H1 (cell line): ENCODE data around the gene PTPN21. TPM values are rescaled to one million over a fixed set of nuclear protein-coding genes. Genes with fewer than 3 reads are reported as not detected.

ENCODE experiments used
- CTCF ChIA-PET: fragments of 300-600 bp; sonication (Branson Sonifier 250); formaldehyde crosslinking; loops from one replicate; lab custom pipeline; 2021; ENCODE audit not compliant: partially characterized antibody; lab: Charles Lee
- POLR2A ChIA-PET: fragments of 300-600 bp; sonication (Branson Sonifier 250); formaldehyde crosslinking; loops from one replicate; lab custom pipeline; 2021; ENCODE audit warnings: inconsistent platforms; ENCODE audit not compliant: partially characterized antibody; lab: Charles Lee
- DNase-seq, 2 experiments: peaks; one replicate each; pipeline versions ENCODE4 v3.0.0 to v3.0.0-alpha.2; 2010 to 2022; ENCODE audit warnings: low spot score in 2 of 2, low read depth in 1 of 2, mixed read lengths in 1 of 2
- FAIRE-seq: peaks from 2 replicates; lab custom pipeline; 2011; peaks lifted over from hg19 to GRCh38; lab: Jason Lieb, UNC
- H2AFZ ChIP-seq: 2 replicates; pipeline ENCODE4 v1.8.1; 2012; ENCODE audit warnings: low read length, inconsistent platforms
- H2AK5ac ChIP-seq: 2 replicates; pipeline ENCODE4 v1.6.1; 2013; ENCODE audit warnings: low read depth, low read length
- H2BK120ac ChIP-seq: replicated peaks from 2 replicates; pipeline ENCODE3; 2013; ENCODE audit warnings: low read depth, low read length, inconsistent platforms
- H2BK12ac ChIP-seq: 2 replicates; pipeline ENCODE4 v1.6.1; 2013; ENCODE audit warnings: low read depth, low read length
- H2BK15ac ChIP-seq: 2 replicates; pipeline ENCODE4 v1.6.1; 2013; ENCODE audit warnings: low read length
- H2BK20ac ChIP-seq: 2 replicates; pipeline ENCODE4 v1.6.1; 2013; ENCODE audit warnings: low read length
- H2BK5ac ChIP-seq: 2 replicates; pipeline ENCODE4 v1.6.1; 2013; ENCODE audit warnings: low read depth, low read length
- H3K14ac ChIP-seq: 2 replicates; pipeline ENCODE4 v1.6.1; 2013; ENCODE audit warnings: inconsistent platforms; ENCODE audit not compliant: insufficient read length
- H3K18ac ChIP-seq: 2 replicates; pipeline ENCODE4 v1.6.1; 2013; ENCODE audit warnings: low read length; ENCODE audit errors: extremely low read depth
- H3K23ac ChIP-seq: 2 replicates; pipeline ENCODE4 v1.6.1; 2013; ENCODE audit warnings: inconsistent platforms; ENCODE audit not compliant: insufficient read length
- H3K23me2 ChIP-seq: 2 replicates; pipeline ENCODE4 v1.6.1; 2013; ENCODE audit warnings: low read depth, low read length
- H3K27ac ChIP-seq: 2 replicates; pipeline ENCODE4 v1.6.1; 2011; ENCODE audit warnings: low read depth, low read length, inconsistent platforms
- H3K27me3 ChIP-seq, 4 experiments: replicated peaks in 1 of 4; 1 replicate in 1 of 4; 2 replicates in 3 of 4; pipeline versions ENCODE4 v1.6.1 to v1.8.1; 2011 to 2013; ENCODE audit warnings: low read length in 3 of 4, mild to moderate bottlenecking in 3 of 4, inconsistent platforms in 2 of 4, mixed read lengths in 2 of 4, moderate library complexity in 1 of 4; ENCODE audit not compliant: control insufficient read depth in 3 of 4, insufficient read depth in 3 of 4; ENCODE audit errors: extremely low read depth in 1 of 4
- H3K36me3 ChIP-seq, 4 experiments: 2 replicates each; pipeline versions ENCODE4 v1.6.1 to v1.8.1; 2011 to 2013; ENCODE audit warnings: mild to moderate bottlenecking in 4 of 4, low read length in 3 of 4, moderate library complexity in 2 of 4, control low read depth in 1 of 4, inconsistent platforms in 1 of 4; ENCODE audit not compliant: insufficient read depth in 4 of 4, control insufficient read depth in 2 of 4
- H3K4ac ChIP-seq: replicated peaks from 2 replicates; pipeline ENCODE3; 2013; ENCODE audit warnings: low read length, low read depth, mixed read lengths, inconsistent platforms; ENCODE audit not compliant: insufficient read length
- H3K4me1 ChIP-seq, 4 experiments: replicated peaks in 1 of 4; 1 replicate in 1 of 4; 2 replicates in 3 of 4; pipeline versions ENCODE4 v1.6.1 to v1.8.1; 2011 to 2013; ENCODE audit warnings: low read length in 3 of 4, inconsistent platforms in 2 of 4, mixed read lengths in 1 of 4; ENCODE audit not compliant: insufficient read depth in 4 of 4, control insufficient read depth in 3 of 4
- H3K4me2 ChIP-seq, 2 experiments: 2 replicates each; pipeline versions ENCODE4 v1.6.1 to v1.8.1; 2011 to 2013; ENCODE audit warnings: low read depth in 2 of 2, low read length in 2 of 2, control low read depth in 1 of 2, inconsistent platforms in 1 of 2, mild to moderate bottlenecking in 1 of 2; ENCODE audit not compliant: insufficient read depth in 1 of 2
- H3K4me3 ChIP-seq, 4 experiments: fragments of 200-600, 300-600 bp in 1 of 4; sonication (generic), shearing (Covaris generic), sonication (Bioruptor Twin) in 1 of 4; 2 replicates each; pipeline versions ENCODE4 v1.5.1 to v1.8.1; 2011 to 2016; ENCODE audit warnings: low read length in 4 of 4, low read depth in 3 of 4, control low read depth in 2 of 4, inconsistent platforms in 2 of 4, mild to moderate bottlenecking in 2 of 4, mixed read lengths in 1 of 4, moderate library complexity in 1 of 4; ENCODE audit not compliant: insufficient read depth in 2 of 4; ENCODE audit errors: extremely low read depth in 1 of 4
- H3K56ac ChIP-seq: replicated peaks from 2 replicates; pipeline ENCODE3; 2013; ENCODE audit warnings: low read depth, mild to moderate bottlenecking, mixed read lengths, low read length, inconsistent platforms; ENCODE audit not compliant: insufficient read length
- H3K79me1 ChIP-seq: 2 replicates; pipeline ENCODE4 v1.6.1; 2013; ENCODE audit warnings: low read depth, low read length, control low read depth
- H3K79me2 ChIP-seq, 2 experiments: 2 replicates each; pipeline versions ENCODE4 v1.6.1 to v1.8.1; 2012 to 2013; ENCODE audit warnings: low read length in 2 of 2, mild to moderate bottlenecking in 2 of 2, inconsistent platforms in 1 of 2; ENCODE audit not compliant: insufficient read depth in 2 of 2, control insufficient read depth in 1 of 2
- H3K9ac ChIP-seq, 4 experiments: replicated peaks in 1 of 4; 1 replicate in 1 of 4; 2 replicates in 3 of 4; pipeline versions ENCODE4 v1.6.1 to v1.8.1; 2011 to 2013; ENCODE audit warnings: low read depth in 3 of 4, low read length in 3 of 4, control low read depth in 2 of 4, mild to moderate bottlenecking in 2 of 4, moderate library complexity in 2 of 4, inconsistent platforms in 1 of 4; ENCODE audit errors: extremely low read depth in 1 of 4
- H3K9me3 ChIP-seq, 2 experiments: 2 replicates each; pipeline versions ENCODE4 v1.6.1 to v1.8.1; 2012 to 2013; ENCODE audit warnings: mild to moderate bottlenecking in 2 of 2, moderate library complexity in 2 of 2, control low read depth in 1 of 2, inconsistent platforms in 1 of 2, low read depth in 1 of 2, low read length in 1 of 2, mixed read lengths in 1 of 2; ENCODE audit not compliant: insufficient read depth in 2 of 2
- H4K20me1 ChIP-seq, 2 experiments: replicated peaks in 1 of 2; 2 replicates each; pipeline versions ENCODE3 to v1.8.1; 2011 to 2013; ENCODE audit warnings: inconsistent platforms in 2 of 2, low read length in 2 of 2, mild to moderate bottlenecking in 1 of 2; ENCODE audit not compliant: insufficient read depth in 2 of 2, control insufficient read depth in 1 of 2
- H4K5ac ChIP-seq: 2 replicates; pipeline ENCODE4 v1.6.1; 2013; ENCODE audit warnings: low read length, low read depth, mixed read lengths, inconsistent platforms; ENCODE audit not compliant: insufficient read length
- H4K8ac ChIP-seq: 2 replicates; pipeline ENCODE4 v1.8.0; 2013; ENCODE audit warnings: mild to moderate bottlenecking, moderate library complexity, low read length, inconsistent platforms; ENCODE audit not compliant: insufficient read depth; ENCODE audit errors: extremely low read depth
- H4K91ac ChIP-seq: replicated peaks from 2 replicates; pipeline ENCODE3; 2013; ENCODE audit warnings: low read length, mixed read lengths, inconsistent platforms; ENCODE audit not compliant: insufficient read length
- CTBP2 ChIP-seq: IDR thresholded peaks from 2 replicates; pipeline ENCODE4 v1.7.0; 2011; ENCODE audit warnings: borderline replicate concordance, mild to moderate bottlenecking, moderate library complexity, mixed read lengths, low read length; ENCODE audit not compliant: insufficient read depth, insufficient read length
- WGBS, 2 experiments: shearing (Covaris generic) in 1 of 2; methylation state at CpG; one replicate each; pipeline versions ENCODE4 v1.1.6 to v1.1.7; 2013 to 2015; ENCODE audit warnings: low lambda C conversion rate in 2 of 2, mixed read lengths in 2 of 2, inconsistent platforms in 1 of 2, low coverage in 1 of 2, missing lambda C conversion rate in 1 of 2; ENCODE audit not compliant: insufficient replicate concordance in 2 of 2, insufficient coverage in 1 of 2, insufficient read length in 1 of 2; ENCODE audit errors: extremely low coverage in 1 of 2, missing lambda C conversion rate in 1 of 2; 5-methylcytosine and 5-hydroxymethylcytosine counted together
- polyA plus RNA-seq, 7 experiments: library from polyadenylated mRNA; depleted of rRNA in 3 of 7; stranded (reverse) in 5 of 7; unstranded in 2 of 7; fragments of >200 nt in 5 of 7; fragments of 200-250 nt in 2 of 7; gene quantifications; 1 replicate in 5 of 7; 2 replicates in 1 of 7; 4 replicates in 1 of 7; pipeline versions ENCODE4 v1.2.1 to v1.2.3, GENCODE V29; 2011 to 2013; ENCODE audit warnings: missing spikeins in 2 of 7, mixed read lengths in 2 of 7
- total RNA-seq: library from RNA; stranded (reverse); fragmentation: NEBNext Ultra II Directional; extraction: Animal tissue kit (Norgen Biotek cat#: 25700); gene quantifications from 2 replicates; pipeline ENCODE4 v1.2.1, GENCODE V29; 2021

Gene PTPN21
- total and polyA plus RNA-seq, 2 of the 8 experiments (the other 6 are each of a cell fraction or from before 2014, with no cell fraction given): 6.5 to 16.1 TPM

GRCh38 chr14:88535813-88536212, 19.0 kb downstream of the PTPN21 start:
- Histone ChIP-seq H3K4me2 (no peak overlapping the region), H3K79me1 (no peaks in the 10 kb centered on the region; the same call in 1 of the 2 replicates), H3K9me3 (no peaks in the 10 kb centered on the region), H4K8ac (no peak overlapping the region), H3K4me1 (peaks cover 0 to 4% (median 1%) of the 10 kb centered on the region in 4 experiments; a peak in 1 of 7 replicates), H2BK5ac (no peak overlapping the region), H3K27ac (no peak overlapping the region), H3K4me3 (no peak overlapping the region), H4K20me1 (peaks cover 0 to 2% of the 10 kb centered on the region in 2 experiments), H3K79me2 (0 out of 4 replicates have a peak, but pooled peaks cover 0 to 3% of the 10 kb centered on the region in 2 experiments), H3K23ac (no peak overlapping the region), H3K23me2 (no peaks in the 10 kb centered on the region), H2BK120ac (no peak overlapping the region), H3K14ac (no peak overlapping the region), H2BK15ac (no peak overlapping the region), H2AFZ (no peak overlapping the region), H2BK20ac (no peak overlapping the region), H4K91ac (no peak overlapping the region), H3K27me3 (no peaks in the 10 kb centered on the region), H3K56ac (no peak overlapping the region), H3K36me3 (peaks cover 0 to 7% (median 2%) of the 10 kb centered on the region in 4 experiments; a peak in 3 of 8 replicates), H3K4ac (no peak overlapping the region), H2AK5ac (no peak overlapping the region), H3K9ac (no peak overlapping the region), H4K5ac (no peak overlapping the region), H2BK12ac (no peak overlapping the region), H3K18ac (no peak overlapping the region)
- DNase-seq (no peak), FAIRE-seq (no peak)
- WGBS, 2 experiments: 90% methylated on average over 4 of the region's 4 CpGs; no CpG with 5 or more reads in 1 of the 2 experiments
- CTCF ChIA-PET: interaction anchor here (1.5 kb wide), 1 partner anchor 14 kb away, joined by 3 read pairs; no protein-coding TSS in a partner anchor
- POLR2A ChIA-PET: no interaction called here
- TF ChIP-seq CTBP2: no peak
